HG02884 (cell line): ENCODE results near the gene BSPH1.
"Not testable (repeated sequence)": the region's sequence is repeated elsewhere in the genome, so short reads cannot be mapped to it uniquely, and the experiment has no call there.

Source experiments
- ATAC-seq: cut with Tn5 transposase; IDR thresholded peaks from one replicate; pipeline ENCODE4 v1.9.1; 2021; ENCODE audit warnings: mild to moderate bottlenecking, moderate library complexity; ENCODE audit not compliant: unreplicated experiment

BSPH1 gene

GRCh38 chr19:47928581-47928980 is 63.4 kb downstream of the BSPH1 start:
- ATAC-seq: not testable (repeated sequence)

GRCh38 chr19:47920107-47920506 is 71.9 kb downstream of the BSPH1 start:
- not testable (repeated sequence) for ATAC-seq
